CD4-positive, alpha-beta T cell treated with Interleukin-17A for 1 hour (primary cell): ENCODE measurements around the gene EPHA3.

Experiments used
- DNase-seq: peaks from one replicate; pipeline ENCODE4 v3.0.0-alpha.2; 2020

EPHA3 gene

DNA sequence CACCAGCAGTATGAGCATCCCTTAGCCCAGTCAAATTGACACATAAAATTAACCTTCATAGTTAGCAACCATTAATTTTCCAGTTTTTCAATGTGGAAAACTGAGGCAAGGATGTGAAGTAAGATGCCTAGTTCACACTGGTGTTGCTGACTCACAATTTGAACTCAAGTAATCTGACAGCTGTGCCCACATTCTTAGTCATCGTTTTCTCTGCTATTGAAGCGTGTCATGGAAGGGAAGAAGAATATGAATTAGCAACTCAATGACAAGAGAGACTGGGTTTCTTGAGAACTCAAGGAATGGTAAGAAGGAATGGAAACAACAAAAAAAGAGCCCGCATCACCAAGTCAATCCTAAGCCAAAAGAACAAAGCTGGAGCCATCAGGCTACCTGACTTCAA lies 261.4 kb downstream of the EPHA3 start:
- DNase-seq, result no peak

DNA sequence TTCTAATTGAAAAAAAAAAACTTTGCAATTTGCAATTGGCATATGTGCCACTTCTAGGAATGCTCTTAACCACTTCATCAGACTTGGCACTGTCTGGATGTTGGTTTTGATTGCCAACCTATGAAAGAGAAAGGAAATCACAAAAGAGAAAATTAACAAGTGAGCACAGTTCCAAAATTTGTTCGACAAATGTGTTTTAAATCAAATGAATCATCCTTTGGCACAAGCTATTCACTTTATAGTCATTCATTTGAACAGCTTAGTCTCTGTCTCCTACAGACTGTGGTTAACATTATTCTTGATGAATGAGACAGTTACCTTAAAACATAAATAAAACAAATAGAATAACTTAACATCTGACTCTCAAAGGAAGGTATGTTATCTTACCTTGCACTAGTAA lies 265.0 kb downstream of the EPHA3 start:
- DNase-seq, result no peak

DNA sequence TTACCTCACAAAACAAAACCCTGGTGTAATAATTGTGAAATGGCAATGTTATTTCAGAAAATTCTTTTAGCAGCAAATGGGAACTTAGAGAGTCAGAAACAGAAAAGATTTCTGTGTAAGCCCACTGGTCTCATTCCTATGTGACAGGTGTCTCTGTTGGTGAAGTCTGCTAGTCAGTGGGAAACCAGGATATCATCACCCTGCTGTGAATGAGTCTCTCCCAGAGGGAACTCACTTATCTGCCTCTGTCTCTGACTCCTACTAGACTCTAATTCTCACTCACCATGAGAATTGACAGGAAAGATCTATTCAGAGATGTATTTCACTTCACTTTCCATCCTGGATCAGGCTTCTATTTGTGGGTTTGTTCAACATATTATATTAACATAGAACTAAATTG lies 266.0 kb downstream of the EPHA3 start:
- DNase-seq, result no peak

DNA sequence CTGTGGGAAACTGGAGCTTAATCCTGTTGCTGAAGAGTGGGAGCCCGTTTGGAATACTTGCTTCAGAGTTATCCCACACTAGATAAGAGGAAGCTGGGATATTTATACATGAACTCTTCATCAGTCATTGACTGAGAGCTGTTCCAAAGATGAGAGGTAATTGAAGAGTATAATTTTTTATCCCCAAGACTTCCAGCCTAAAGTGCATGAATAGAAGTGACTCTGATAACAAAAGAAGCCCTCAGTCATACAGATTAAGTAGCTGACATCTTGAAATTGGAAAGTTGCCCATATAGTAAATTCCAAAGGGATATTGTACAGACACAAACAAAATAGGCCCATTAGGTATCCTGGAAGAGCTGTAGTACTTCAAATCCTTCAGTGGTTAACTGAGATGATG lies 268.0 kb downstream of the EPHA3 start:
- DNase-seq, result no peak

DNA sequence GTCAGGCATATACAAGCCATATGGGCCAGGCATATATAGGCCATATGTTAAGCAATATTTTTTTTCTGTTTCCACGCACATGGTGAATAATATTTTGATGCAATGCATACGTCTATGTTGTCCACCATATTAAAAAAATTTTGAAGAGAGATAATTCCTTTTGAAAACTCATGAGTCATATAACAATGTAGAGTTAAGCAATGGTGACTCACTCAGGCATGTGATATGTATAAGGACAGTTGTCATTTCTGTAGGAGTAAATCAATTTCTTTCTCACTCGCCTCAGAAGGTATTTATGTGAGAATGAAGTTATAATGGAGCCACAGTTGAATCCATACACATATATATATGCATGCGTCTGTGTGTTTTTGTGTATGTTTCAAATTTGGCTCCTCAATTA lies 272.6 kb downstream of the EPHA3 start:
- no peak for DNase-seq

DNA sequence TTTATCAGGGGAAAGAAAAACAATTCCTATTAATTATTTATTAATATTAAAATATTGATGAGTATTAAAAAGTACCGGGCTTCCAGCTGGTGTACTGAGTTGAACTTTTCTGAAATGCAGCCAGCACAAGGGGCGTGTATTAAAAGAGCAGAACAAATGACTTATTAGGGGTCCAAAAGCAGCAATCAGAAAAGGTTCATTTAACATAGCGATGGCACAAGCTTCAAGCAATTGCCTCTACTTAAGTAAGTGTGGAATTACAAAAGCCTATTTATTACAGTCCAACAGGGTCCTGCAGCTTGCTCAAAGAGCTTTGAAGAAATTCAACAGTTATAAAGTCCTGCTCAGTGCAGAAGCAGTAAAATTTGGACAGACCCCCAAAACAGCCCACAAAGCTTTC lies 285.6 kb downstream of the EPHA3 start:
- no peak for DNase-seq

DNA sequence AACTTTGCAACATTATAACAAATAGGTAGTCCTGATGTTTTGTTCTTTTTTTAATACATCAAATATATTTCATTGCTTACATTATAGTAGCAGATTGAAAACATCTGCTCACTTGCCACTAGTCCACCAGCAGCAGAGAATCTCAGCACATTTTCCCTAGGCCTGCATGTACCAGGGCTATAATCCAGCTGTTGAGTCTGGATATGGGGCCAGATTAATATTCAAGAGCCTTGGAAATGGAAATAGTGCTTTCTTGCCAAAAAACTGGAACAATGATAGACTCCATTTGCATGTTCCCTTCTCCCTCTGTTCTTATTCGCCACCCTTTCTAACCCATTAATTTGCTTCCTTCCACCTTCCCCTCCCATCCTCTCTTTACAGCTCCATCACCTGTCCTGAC lies 288.0 kb downstream of the EPHA3 start:
- no peak for DNase-seq

DNA sequence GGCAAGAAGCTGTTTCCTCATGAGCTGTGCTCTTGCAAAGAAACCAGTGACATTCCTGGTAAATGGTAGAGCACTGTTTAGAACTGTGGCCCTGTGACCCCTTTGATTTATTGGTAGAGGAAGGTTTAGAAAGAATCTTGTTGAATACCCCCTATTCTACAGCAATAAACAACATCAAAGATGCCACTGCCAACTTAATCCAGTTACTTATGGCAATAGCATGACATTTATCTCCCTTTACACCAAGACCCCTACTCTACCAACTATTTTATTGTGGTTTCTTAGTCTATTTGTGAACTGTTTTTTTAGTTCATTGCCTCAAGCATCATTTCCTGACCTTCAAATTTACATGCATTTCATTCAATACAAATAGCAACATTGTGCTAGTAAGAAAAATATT lies 288.6 kb downstream of the EPHA3 start:
- no peak for DNase-seq

DNA sequence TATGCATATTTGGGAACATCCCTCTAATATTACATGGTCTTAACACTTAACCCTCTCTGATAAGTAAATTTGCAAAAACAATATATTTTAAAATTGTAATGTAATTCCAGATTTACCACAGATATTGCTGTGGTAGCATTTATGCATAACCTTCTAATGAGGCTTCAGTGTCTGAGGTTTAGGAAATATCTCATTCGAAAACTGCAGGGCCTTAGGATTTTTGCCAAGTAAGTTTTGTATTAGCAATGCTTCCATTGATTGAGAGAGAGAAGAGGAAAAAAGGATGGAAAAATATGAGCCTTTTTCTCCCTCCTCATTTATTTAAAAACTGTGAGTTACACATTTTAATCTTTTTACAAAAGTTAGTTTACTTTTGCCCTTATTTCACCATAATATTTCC lies 294.6 kb downstream of the EPHA3 start:
- no peak for DNase-seq

DNA sequence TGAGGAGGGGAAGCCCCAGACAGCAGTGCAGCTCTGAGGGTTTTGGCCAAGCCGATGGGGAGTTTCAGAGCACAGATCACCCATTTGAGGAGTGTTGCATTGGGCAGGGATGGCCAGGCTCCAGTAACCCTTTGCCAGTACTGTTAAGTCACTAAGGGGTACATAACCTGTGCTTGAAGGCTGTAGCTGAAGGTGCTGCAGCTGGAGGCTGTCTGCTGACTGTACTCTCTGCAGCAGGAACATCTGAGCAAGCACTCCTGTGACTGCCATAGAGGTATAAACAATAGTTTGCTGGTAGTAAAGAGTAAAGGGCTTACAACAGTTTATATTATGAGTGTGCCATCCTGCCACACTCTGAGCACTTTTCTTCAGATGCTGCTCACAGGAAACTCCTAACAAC lies 297.8 kb downstream of the EPHA3 start:
- no peak for DNase-seq

DNA sequence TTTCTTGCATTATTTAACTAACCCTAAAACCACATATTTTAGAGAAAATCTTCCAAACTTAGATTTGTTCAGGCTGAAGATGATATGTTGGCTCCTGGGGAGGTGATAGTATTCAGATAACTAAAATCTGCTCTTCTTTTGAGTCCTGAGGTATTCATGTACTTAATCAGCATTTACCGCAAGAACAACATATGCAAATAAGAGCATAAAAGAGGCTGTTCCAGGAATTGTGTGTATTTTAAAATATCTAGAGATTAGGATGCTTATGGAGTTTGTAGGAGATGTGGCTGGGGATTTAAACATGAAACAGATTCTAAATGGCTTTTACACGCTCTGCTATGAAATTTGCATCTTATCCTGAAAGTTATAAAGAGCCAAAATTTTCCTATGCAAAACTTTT lies 298.2 kb downstream of the EPHA3 start:
- DNase-seq, result no peak

DNA sequence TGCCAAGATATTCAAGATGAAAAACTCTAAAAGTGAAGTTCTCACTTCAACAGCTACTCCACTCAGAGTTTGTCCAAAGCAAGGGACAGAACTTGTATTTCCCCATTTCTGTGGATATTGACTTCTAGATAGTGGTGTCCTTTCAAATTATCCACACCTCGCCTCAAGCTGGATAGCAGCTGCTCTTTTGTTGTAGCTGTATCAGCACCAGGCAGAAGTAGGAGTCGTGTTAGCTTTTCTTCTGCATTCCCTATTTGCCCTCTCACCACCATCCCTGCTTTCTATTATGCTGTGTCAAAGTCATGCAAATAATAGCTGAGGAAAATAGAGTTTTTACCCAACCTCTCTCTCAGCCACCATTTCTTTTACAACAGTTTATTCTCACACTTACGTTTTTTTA lies 303.8 kb downstream of the EPHA3 start:
- DNase-seq, result no peak

DNA sequence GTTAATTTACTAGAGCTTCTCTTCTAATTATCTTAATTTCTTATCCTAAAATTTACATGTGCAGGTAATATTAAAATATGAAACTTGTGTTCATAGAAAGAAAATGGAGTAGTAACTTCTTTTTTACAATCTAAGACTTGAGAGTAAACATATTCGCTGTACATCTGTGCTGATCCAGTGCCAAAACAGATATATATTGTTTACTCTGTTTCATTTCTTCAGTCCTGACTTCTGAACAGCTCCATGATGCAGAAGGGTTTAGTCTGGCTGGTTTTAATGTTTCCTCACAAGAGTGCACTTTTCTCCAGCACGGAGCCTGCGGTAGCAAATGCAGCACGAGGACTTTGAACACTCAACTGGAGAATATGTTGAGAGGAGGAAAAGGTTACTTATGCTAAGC lies 306.8 kb downstream of the EPHA3 start:
- DNase-seq, result no peak

DNA sequence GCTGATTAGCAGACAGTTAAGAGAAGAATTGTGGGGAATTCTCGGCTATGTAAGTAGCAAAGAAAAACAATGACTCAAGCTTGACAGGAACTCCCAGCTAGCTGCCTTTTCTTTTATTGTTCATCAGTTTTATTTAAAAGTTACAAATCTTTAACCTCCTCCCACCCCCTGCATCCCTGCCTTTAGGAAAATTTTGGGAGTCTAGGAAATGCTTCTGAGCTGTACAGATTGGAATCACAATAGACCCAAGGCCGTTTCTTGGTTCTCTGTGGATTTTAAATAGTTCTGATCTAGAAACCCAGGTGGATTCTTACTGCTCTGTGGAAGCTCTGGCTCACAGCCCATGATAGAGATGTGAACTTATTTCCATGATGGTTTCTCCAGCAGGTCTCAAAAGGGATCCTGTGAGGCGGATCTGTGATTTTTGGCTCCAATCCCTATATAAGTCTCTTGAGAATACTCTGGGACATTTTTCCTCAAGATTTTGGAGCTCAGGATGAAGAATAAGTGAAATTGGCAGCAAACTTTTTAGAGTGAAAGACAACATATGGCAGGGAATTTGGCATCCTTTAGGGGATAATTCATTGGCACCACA lies 312.3 kb downstream of the EPHA3 start:
- no peak for DNase-seq

DNA sequence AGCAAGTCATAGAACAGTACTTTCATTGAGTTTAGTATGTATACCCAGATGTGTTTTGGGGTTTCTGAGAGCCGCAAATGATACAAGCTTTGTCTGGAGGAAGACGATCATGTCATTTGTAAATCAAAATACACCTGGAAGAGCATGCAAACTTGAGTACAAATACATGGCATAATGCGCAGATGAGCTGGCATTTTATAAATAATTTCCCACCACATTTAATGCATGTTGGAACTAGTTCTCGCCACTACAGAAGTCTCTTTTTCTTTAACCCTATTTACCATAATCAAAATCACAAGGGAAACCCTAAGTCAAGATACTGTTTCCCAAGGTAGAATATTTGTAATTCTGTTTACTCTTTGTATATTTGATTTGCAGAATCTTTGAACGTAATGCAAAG lies 318.6 kb downstream of the EPHA3 start:
- DNase-seq, result no peak

DNA sequence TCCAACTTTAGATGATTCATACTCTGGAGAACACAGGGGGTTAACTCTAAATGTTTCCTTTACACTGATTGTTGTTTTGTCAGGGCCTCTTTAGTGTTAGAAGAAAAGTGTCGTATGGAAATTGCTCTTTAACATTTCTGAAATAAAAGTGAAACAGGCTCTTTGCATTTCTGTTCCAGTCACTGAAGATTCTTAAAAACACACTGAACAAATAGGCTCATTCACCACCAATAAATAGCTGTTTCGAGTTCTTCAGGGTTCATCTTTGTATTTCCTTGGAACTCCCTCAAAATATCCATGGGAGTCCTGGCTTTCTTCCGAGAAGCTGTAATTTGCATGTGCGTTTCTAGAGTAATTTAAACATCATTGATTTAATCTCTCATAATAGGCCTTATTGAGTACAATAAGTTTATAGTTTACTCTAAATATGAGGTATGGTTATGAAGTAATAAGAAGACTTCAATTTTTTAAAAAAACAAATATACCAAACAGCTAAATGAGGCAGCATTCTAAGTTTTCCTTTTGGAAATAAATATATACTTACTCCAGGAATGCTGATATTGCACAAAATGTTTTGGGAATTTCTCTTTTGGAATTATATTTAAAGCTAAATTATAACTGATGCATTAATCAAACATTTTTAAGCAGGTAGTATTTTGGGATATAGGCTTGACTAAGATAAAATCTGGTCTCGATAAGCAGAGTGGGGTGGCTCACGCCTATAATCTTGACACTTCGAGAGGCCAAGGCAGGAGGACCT lies 327.4 kb downstream of the EPHA3 start:
- no peak for DNase-seq

DNA sequence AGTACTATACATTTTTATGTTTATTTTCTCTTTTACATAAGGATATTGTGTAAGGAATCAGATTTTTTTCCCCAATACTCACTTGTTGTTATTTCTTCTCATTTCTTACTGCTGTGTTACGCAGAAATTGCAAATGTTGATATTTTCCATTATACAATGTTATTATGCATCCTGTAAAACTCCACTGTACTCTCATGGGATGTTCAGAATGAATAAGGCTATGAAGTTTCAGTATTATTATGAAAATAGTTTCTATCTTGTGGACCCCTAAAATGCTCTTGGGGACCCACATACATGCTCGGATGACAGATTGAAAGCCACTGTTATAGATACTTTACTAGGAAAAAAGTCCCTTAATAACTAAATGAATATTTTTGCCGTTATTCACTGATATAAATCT lies 329.4 kb downstream of the EPHA3 start:
- DNase-seq, result no peak

DNA sequence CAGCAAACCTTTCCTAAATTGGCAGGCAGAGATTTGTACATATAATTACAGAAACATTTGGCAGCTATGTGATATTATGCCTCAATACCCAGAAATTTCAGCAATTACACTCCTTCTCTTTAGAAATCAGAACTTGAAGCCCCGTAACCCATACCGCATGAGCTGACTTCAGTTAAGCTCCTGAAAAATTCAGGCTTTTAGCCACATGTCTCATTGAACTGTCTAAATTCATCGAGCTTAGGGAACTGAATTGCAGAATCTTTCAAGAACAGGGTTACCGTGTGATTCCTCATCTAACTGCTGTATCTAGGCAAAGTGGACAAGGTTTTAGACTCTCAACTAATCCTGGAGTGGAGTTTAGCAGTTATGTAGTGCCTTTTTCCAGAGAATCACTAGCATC lies 333.0 kb downstream of the EPHA3 start:
- no peak for DNase-seq

DNA sequence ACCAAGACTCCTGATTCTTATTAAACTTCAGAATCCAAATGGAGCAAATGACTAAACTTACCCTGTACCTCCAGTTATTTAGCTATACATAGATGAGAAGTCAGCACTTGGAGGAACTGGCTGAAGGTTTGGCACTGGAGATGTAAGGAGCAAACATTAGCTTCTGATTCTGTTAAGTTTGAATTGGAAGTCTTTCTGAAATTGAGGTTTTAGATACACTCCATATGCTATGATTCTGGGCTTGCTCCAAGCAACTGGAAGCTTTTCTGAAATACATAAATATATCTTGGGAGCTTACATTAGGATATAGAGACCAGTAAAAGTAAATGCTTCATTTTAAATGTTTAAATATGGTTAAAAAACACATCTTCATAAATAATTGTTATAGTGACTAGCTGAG lies 333.7 kb downstream of the EPHA3 start:
- no peak for DNase-seq

DNA sequence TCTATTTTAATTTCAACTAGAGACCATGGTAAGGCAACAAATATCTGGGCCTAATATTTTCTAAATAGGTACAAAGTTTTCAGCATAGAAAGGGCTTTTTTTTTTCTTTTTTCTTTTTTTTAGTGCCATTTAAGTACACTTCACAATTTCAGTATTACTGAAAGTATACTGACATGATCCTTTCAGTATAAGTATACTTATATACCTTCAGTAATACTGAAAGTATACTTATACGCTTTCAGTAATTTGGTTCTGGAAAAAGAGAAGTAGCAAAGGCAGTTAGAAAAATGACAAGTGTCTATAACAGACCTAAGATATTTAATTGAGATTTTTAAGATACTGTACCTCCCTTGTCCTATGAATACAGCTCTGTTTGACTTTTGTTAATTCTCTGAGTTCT lies 339.2 kb downstream of the EPHA3 start:
- no peak for DNase-seq

DNA sequence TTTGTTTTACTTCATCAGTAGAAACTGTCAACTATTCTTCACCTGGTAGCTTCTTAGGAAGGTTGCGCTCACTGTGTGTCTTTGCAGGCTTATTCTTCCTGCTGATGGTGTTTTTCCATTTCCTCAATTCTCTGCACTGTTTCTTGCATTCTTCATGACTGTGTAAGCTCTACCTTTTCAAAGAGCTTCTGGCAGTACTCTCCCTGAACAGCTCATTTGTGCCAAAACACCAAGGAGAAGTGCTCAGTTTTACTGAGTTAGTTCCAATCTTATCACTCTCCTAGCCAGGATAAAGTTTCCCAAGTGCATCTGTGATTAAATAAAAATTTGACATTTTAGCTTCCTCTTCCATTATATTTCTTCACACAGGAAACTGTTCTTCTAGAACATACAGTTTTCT lies 339.8 kb downstream of the EPHA3 start:
- no peak for DNase-seq

DNA sequence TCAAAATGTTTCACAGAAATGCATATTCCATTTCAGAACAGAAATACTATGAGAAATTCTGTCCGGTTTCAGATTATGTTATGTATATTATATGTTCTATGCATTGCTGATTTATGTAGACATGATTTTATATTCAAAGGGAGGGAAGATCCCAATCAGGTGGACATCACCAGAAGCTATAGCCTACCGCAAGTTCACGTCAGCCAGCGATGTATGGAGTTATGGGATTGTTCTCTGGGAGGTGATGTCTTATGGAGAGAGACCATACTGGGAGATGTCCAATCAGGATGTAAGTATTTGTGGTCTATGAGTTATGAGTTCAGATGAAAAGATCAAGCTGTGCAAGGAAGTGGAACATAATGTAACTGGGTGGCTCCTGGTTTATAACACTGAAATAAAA lies 341.7 kb downstream of the EPHA3 start:
- no peak for DNase-seq

DNA sequence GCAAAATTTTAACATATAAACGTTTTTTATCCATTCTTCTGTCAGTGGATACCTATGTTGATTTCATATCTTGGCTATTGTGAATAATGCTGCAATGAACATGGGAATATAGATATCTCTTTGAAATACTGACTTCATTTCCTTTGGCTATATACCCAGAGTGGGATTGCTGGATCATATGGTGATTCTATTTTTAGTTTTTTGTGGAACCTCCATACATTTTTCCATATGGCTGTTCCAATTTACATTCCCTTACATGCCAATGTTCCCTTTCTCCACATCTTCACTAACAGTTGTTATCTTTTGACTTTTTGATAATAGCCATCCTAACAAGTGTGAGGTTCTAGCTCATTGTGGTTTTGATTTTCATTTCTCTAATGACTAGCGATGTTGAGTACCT lies 344.6 kb downstream of the EPHA3 start:
- no peak for DNase-seq

DNA sequence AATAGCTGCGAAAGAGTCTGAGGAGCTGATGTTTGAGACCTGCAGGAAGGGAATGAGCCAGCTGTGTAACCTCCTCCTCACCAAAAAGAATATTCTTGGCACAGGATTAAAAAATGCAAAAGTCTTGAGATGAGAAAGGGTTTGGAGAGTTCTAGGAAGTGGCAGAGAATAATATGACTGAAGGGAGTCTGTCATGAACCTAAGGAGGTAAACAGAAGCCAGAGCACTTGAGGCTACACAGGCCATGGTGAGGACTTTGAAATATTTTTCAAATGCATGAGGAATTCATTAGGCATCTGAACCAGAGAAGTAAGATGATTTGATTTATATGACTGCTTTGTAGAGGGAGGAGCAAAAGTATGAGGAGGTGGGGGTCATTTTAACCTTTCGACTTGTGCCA lies 347.8 kb downstream of the EPHA3 start:
- no peak for DNase-seq

DNA sequence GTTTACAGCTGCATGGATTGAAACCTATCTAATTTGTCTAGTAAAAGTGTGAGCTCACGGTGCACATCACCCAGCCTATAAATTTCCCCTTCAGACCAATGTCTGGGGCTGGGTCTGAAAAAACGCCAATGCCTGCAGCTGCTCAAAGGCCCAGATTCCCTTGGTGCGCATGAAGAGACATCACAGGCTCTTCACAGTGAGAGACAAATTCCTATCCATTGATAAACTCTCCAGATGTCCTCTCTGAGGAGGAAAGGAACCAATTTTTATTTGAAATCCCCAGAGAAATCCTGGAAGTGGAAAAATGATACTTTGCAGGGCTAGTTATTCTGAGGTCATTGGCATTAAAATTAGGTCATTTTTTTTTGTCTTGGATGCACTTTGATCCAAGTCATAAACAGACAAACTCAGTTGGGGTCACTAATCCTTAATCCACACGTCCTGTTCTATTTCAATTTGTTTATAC lies 360.5 kb downstream of the EPHA3 start:
- no peak for DNase-seq
